ENCODE measurements around the gene PRDM5.
"Not testable (repeated sequence)": the region's sequence is repeated elsewhere in the genome, so short reads cannot be mapped to it uniquely, and the experiment has no call there.

The PRDM5 gene

GRCh38 chr4:120753854-120754253 lies 168.7 kb downstream of the PRDM5 start:
- Histone ChIP-seq H3K79me2 (ENCODE audit: control insufficient read depth, insufficient read depth, low read length, poor library complexity) (no peaks in the 10 kb centered on the region), H3K4ac (ENCODE audit: low read depth, low read length) (no peak overlapping the region), H4K12ac (ENCODE audit: low read depth, low read length) (no peak overlapping the region), H3K4me2 (ENCODE audit: low read length) (no peak overlapping the region), H2BK5ac (ENCODE audit: low read depth, low read length, poor library complexity) (no peak overlapping the region), H3K27me3 (ENCODE audit: insufficient read depth, low read length) (no peaks in the 10 kb centered on the region), H3K27ac (ENCODE audit: low read depth, low read length) (no peak overlapping the region), H3K9ac (ENCODE audit: low read length) (no peak overlapping the region), H4K8ac (ENCODE audit: low read depth, low read length) (no peak overlapping the region), H3K4me3 (ENCODE audit: low read depth, low read length) (no peak overlapping the region), H3K23ac (ENCODE audit: low read length) (no peak overlapping the region), H4K91ac (ENCODE audit: low read depth, low read length) (no peak overlapping the region), H2AK5ac (ENCODE audit: low read length) (no peak overlapping the region), H2AFZ (ENCODE audit: insufficient read depth, low read length, poor library complexity) (no peak overlapping the region), H3K9me3 (ENCODE audit: insufficient read depth, low read depth, low read length) (peaks cover 8% of the 10 kb centered on the region), H3K18ac (ENCODE audit: low read length) (no peak overlapping the region), H2BK120ac (ENCODE audit: insufficient read depth, low read length, poor library complexity) (no peak overlapping the region), H3K4me1 (ENCODE audit: control insufficient read depth in 1 of 2, insufficient read depth in 2 of 2, low read length in 2 of 2) (peaks cover 2 to 4% of the 10 kb centered on the region in 2 experiments), H2BK12ac (ENCODE audit: low read length) (no peak overlapping the region), H3K14ac (ENCODE audit: low read length) (no peak overlapping the region), H3K36me3 (ENCODE audit: control insufficient read depth in 1 of 2, insufficient read depth in 2 of 2, low read length in 2 of 2) (peaks cover 3 to 7% of the 10 kb centered on the region in 2 experiments), H3K79me1 (ENCODE audit: low read length) (peaks cover 9% of the 10 kb centered on the region)
- WGBS (ENCODE audit: extremely low coverage, insufficient coverage, insufficient read length) = no CpG with 5 or more reads among the region's 1 CpG
- DNase-seq = no peak

GRCh38 chr4:120750152-120750525 lies 172.4 kb downstream of the PRDM5 start:
- Histone ChIP-seq H3K27me3 (ENCODE audit: insufficient read depth, low read length) (no peaks in the 10 kb centered on the region), H3K4ac (ENCODE audit: low read depth, low read length) (no peak overlapping the region), H3K79me2 (ENCODE audit: control insufficient read depth, insufficient read depth, low read length, poor library complexity) (no peaks in the 10 kb centered on the region), H4K91ac (ENCODE audit: low read depth, low read length) (no peak overlapping the region), H3K14ac (ENCODE audit: low read length) (no peak overlapping the region), H3K18ac (ENCODE audit: low read length) (no peak overlapping the region), H2AFZ (ENCODE audit: insufficient read depth, low read length, poor library complexity) (no peak overlapping the region), H2BK5ac (ENCODE audit: low read depth, low read length, poor library complexity) (no peak overlapping the region), H3K9me3 (ENCODE audit: insufficient read depth, low read depth, low read length) (peaks cover 8% of the 10 kb centered on the region), H2AK5ac (ENCODE audit: low read length) (no peak overlapping the region), H4K12ac (ENCODE audit: low read depth, low read length) (no peak overlapping the region), H2BK12ac (ENCODE audit: low read length) (peak overlapping the region; percentile 43), H3K4me1 (ENCODE audit: control insufficient read depth in 1 of 2, insufficient read depth in 2 of 2, low read length in 2 of 2) (peaks cover 0 to 2% of the 10 kb centered on the region in 2 experiments), H2BK120ac (ENCODE audit: insufficient read depth, low read length, poor library complexity) (no peak overlapping the region), H4K8ac (ENCODE audit: low read depth, low read length) (no peak overlapping the region), H3K4me2 (ENCODE audit: low read length) (no peak overlapping the region), H3K23ac (ENCODE audit: low read length) (no peak overlapping the region), H3K79me1 (ENCODE audit: low read length) (peaks cover 4% of the 10 kb centered on the region), H3K27ac (ENCODE audit: low read depth, low read length) (no peak overlapping the region), H3K36me3 (ENCODE audit: control insufficient read depth in 1 of 2, insufficient read depth in 2 of 2, low read length in 2 of 2) (peaks cover 3 to 5% of the 10 kb centered on the region in 2 experiments), H3K4me3 (ENCODE audit: low read depth, low read length) (no peak overlapping the region), H3K9ac (ENCODE audit: low read length) (no peak overlapping the region)
- DNase-seq = no peak
- no CpG with 5 or more reads among the region's 5 CpGs for WGBS (ENCODE audit: extremely low coverage, insufficient coverage, insufficient read length)

- Histone ChIP-seq H2BK12ac (ENCODE audit: low read length) (no peak overlapping the region), H3K9me3 (ENCODE audit: insufficient read depth, low read depth, low read length) (peaks cover 8% of the 10 kb centered on the region), H2BK5ac (ENCODE audit: low read depth, low read length, poor library complexity) (no peak overlapping the region), H4K8ac (ENCODE audit: low read depth, low read length) (no peak overlapping the region), H3K4me1 (ENCODE audit: control insufficient read depth in 1 of 2, insufficient read depth in 2 of 2, low read length in 2 of 2) (peaks cover 0 to 2% of the 10 kb centered on the region in 2 experiments), H3K18ac (ENCODE audit: low read length) (no peak overlapping the region), H2BK120ac (ENCODE audit: insufficient read depth, low read length, poor library complexity) (no peak overlapping the region), H3K27me3 (ENCODE audit: insufficient read depth, low read length) (no peaks in the 10 kb centered on the region), H2AK5ac (ENCODE audit: low read length) (no peak overlapping the region), H3K4me3 (ENCODE audit: low read depth, low read length) (no peak overlapping the region), H4K91ac (ENCODE audit: low read depth, low read length) (no peak overlapping the region), H3K36me3 (ENCODE audit: control insufficient read depth in 1 of 2, insufficient read depth in 2 of 2, low read length in 2 of 2) (peaks cover 3 to 5% of the 10 kb centered on the region in 2 experiments), H2AFZ (ENCODE audit: insufficient read depth, low read length, poor library complexity) (no peak overlapping the region), H3K4me2 (ENCODE audit: low read length) (no peak overlapping the region), H3K4ac (ENCODE audit: low read depth, low read length) (no peak overlapping the region), H3K9ac (ENCODE audit: low read length) (no peak overlapping the region), H3K23ac (ENCODE audit: low read length) (no peak overlapping the region), H3K27ac (ENCODE audit: low read depth, low read length) (no peak overlapping the region), H4K12ac (ENCODE audit: low read depth, low read length) (no peak overlapping the region), H3K14ac (ENCODE audit: low read length) (no peak overlapping the region), H3K79me2 (ENCODE audit: control insufficient read depth, insufficient read depth, low read length, poor library complexity) (no peaks in the 10 kb centered on the region), H3K79me1 (ENCODE audit: low read length) (peaks cover 3% of the 10 kb centered on the region)
- DNase-seq = no peak
- no CpG with 5 or more reads among the region's 6 CpGs for WGBS (ENCODE audit: extremely low coverage, insufficient coverage, insufficient read length)
Observed at GRCh38 chr4:120749445-120750151, 172.9 kb downstream of the PRDM5 start.

- not testable (repeated sequence) for H3K18ac ChIP-seq (ENCODE audit: low read length); H3K9ac ChIP-seq (ENCODE audit: low read length); H3K4me1 ChIP-seq (ENCODE audit: control insufficient read depth in 1 of 2, insufficient read depth in 2 of 2, low read length in 2 of 2); H3K9me3 ChIP-seq (ENCODE audit: insufficient read depth, low read depth, low read length); H3K79me2 ChIP-seq (ENCODE audit: control insufficient read depth, insufficient read depth, low read length, poor library complexity); DNase-seq; H3K4me2 ChIP-seq (ENCODE audit: low read length); H3K23ac ChIP-seq (ENCODE audit: low read length); H4K12ac ChIP-seq (ENCODE audit: low read depth, low read length); H2AFZ ChIP-seq (ENCODE audit: insufficient read depth, low read length, poor library complexity); H3K79me1 ChIP-seq (ENCODE audit: low read length); H3K27me3 ChIP-seq (ENCODE audit: insufficient read depth, low read length); H3K4ac ChIP-seq (ENCODE audit: low read depth, low read length); H3K14ac ChIP-seq (ENCODE audit: low read length); H3K36me3 ChIP-seq (ENCODE audit: control insufficient read depth in 1 of 2, insufficient read depth in 2 of 2, low read length in 2 of 2); H3K27ac ChIP-seq (ENCODE audit: low read depth, low read length); H3K4me3 ChIP-seq (ENCODE audit: low read depth, low read length); H2AK5ac ChIP-seq (ENCODE audit: low read length)
- peak overlapping the region; percentile 33 for H2BK120ac ChIP-seq (ENCODE audit: insufficient read depth, low read length, poor library complexity)
- H2BK5ac ChIP-seq (ENCODE audit: low read depth, low read length, poor library complexity) = peak overlapping the region; percentile 13
- H4K8ac ChIP-seq (ENCODE audit: low read depth, low read length) = peak overlapping the region; percentile 38
- no CpG with 5 or more reads among the region's 9 CpGs for WGBS (ENCODE audit: extremely low coverage, insufficient coverage, insufficient read length)
- peak overlapping the region; percentile 55 for H4K91ac ChIP-seq (ENCODE audit: low read depth, low read length)
- H2BK12ac ChIP-seq (ENCODE audit: low read length) = peak overlapping the region; percentile 58
Observed at GRCh38 chr4:120741636-120742035, 180.9 kb downstream of the PRDM5 start.
